COLO668 (cell line): Measurements from ENCODE around the gene APOBEC3G.
"Not testable (repeated sequence)": the region's sequence is repeated elsewhere in the genome, so short reads cannot be mapped to it uniquely, and the experiment has no call there.

ENCODE experiments used
- DNase-seq: peaks from one replicate; lab custom pipeline; 2025; ENCODE audit not compliant: unreplicated experiment; lab: John Stamatoyannopoulos, UW

APOBEC3G gene

GRCh38 chr22:39077026-39077840 lies at the start of gene APOBEC3G:
Gene APOBEC3G, plus strand, starts transcription at chr22:39077275. Its CDS starts 87 bp downstream, at chr22:39077362.
- DNase-seq = not testable (repeated sequence)

GRCh38 chr22:39027717-39028116 lies 49.4 kb upstream of the APOBEC3G start:
- DNase-seq = no peak

GRCh38 chr22:39028281-39028680 lies 48.8 kb upstream of the APOBEC3G start:
- DNase-seq = no peak

GRCh38 chr22:39029227-39029626 lies 47.8 kb upstream of the APOBEC3G start:
- no peak for DNase-seq

GRCh38 chr22:39030705-39031104 lies 46.4 kb upstream of the APOBEC3G start:
- no peak for DNase-seq

- not testable (repeated sequence) for DNase-seq
These were observed 45.4 kb upstream of the APOBEC3G start for GRCh38 chr22:39031434-39032295.

GRCh38 chr22:39037071-39037470 lies 40.0 kb upstream of the APOBEC3G start:
- DNase-seq = not testable (repeated sequence)

- DNase-seq = no peak
These were observed 37.6 kb upstream of the APOBEC3G start for GRCh38 chr22:39039306-39040126.

- DNase-seq = not testable (repeated sequence)
These were observed 36.9 kb upstream of the APOBEC3G start for GRCh38 chr22:39040155-39040537.

- DNase-seq = peak; percentile 55
These were observed 36.4 kb upstream of the APOBEC3G start, which contains the start of gene APOBEC3F for GRCh38 chr22:39040538-39041296. Gene APOBEC3F, plus strand, starts transcription at chr22:39040864. Its CDS starts 97 bp downstream, at chr22:39040961.

GRCh38 chr22:39041908-39042307 lies 35.2 kb upstream of the APOBEC3G start:
- DNase-seq = no peak

- DNase-seq = not testable (repeated sequence)
These were observed 34.0 kb upstream of the APOBEC3G start for GRCh38 chr22:39043063-39043462.

- not testable (repeated sequence) for DNase-seq
These were observed 31.9 kb upstream of the APOBEC3G start for GRCh38 chr22:39045136-39045535.

GRCh38 chr22:39049486-39049885 lies 27.6 kb upstream of the APOBEC3G start:
- DNase-seq = not testable (repeated sequence)

- DNase-seq = not testable (repeated sequence)
These were observed 25.1 kb upstream of the APOBEC3G start for GRCh38 chr22:39051844-39052495.

GRCh38 chr22:39055658-39056057 lies 21.4 kb upstream of the APOBEC3G start:
- DNase-seq = no peak

- not testable (repeated sequence) for DNase-seq
These were observed 15.8 kb upstream of the APOBEC3G start for GRCh38 chr22:39061290-39061689.

- DNase-seq = not testable (repeated sequence)
These were observed 15.1 kb upstream of the APOBEC3G start for GRCh38 chr22:39061951-39062350.

- not testable (repeated sequence) for DNase-seq
These were observed 13.2 kb upstream of the APOBEC3G start for GRCh38 chr22:39063904-39064303.
